GM12892 (cell line): ENCODE data around the gene KANSL1L.
A peak's percentile ranks its signal among the peaks of the same experiment; 100 is the strongest.

Experiments used
- DNase-seq: peaks from one replicate; pipeline ENCODE4 v3.0.0; 2011; ENCODE audit not compliant: insufficient read length
- FAIRE-seq: peaks from 2 replicates; lab custom pipeline; 2011; peaks lifted over from hg19 to GRCh38; lab: Jason Lieb, UNC
- POLR2A ChIP-seq: IDR thresholded peaks from 2 replicates; pipeline ENCODE4 v1.6.1; 2011; ENCODE audit warnings: low read depth, low read length, control low read depth
- POLR2AphosphoS5 ChIP-seq: IDR thresholded peaks from 2 replicates; pipeline ENCODE4 v1.6.1; 2011; ENCODE audit warnings: low read depth, low read length, control low read depth
- TAF1 ChIP-seq: IDR thresholded peaks from 2 replicates; pipeline ENCODE4 v1.6.1; 2011; ENCODE audit warnings: low read depth, mild to moderate bottlenecking, control low read depth, low read length, borderline replicate concordance

The KANSL1L gene

DNA sequence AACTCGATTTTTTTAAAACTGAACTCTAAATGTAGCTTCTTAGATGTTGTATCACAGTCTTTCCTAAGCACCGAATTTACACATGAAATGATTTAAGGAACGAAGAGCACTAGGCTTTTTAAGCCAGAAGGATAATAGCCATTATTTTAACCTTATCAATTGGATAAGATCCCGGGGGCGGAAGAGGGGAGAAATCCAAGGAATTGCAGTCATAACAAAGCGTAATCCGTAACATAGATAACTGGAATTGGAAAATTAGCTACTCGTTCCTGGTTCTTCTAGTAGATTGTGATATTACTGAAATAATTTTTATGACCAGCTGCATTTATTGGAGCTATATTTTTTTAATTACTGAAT lies 988 bp upstream of the KANSL1L start:
- TF ChIP-seq POLR2AphosphoS5 (no peak), TAF1 (no peak), POLR2A (no peak)
- DNase-seq (no peak), FAIRE-seq (no peak)

DNA sequence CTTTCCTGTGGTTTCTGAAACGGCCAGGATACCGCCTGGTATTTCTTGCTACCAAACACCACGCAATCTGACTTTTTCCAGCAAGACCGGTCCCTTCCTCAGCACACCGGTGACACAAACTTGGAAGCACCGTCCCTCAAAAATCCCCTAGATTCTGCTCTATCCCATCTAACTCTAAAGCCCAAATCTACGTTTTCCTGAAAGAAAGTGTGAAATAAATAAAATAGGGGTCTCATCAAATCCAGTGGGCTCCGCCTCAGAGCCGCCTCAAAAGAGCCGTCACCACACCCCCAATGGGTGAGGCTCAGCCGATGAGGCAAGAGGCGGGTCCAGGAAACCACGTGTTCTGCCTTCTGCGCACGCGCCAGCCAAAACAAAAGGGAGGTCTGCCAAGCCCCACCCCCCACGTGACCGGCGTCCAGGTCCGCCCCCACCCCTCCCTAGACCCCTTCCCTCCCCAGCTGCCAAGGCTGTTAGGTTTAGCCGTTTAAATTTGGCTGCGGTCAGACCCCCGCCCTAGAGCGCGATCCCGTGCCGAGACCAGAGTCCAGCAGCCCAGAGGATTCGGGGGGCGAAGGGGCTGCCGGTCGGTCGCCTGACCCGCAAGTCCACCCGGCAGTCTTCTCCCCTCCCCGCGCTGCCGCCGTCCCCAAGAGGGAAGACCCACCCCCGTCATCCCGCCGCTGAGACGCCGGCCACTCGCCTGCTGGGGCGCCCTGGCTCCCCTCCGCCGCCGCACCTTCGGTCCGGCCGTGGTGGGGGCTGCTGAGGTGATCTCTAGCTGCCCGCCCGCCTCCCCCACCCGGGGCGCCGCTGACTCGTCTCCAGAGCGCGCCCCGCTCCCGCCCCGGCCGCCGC lies 534 bp downstream of the KANSL1L start:
- TF ChIP-seq POLR2A: peak; percentile 63
- TF ChIP-seq POLR2AphosphoS5: 0 out of 2 replicates have a peak, but pooled peaks have one; percentile 47
- no peak for TF ChIP-seq TAF1
- FAIRE-seq: peak; percentile 96
- DNase-seq: peak; percentile 63

DNA sequence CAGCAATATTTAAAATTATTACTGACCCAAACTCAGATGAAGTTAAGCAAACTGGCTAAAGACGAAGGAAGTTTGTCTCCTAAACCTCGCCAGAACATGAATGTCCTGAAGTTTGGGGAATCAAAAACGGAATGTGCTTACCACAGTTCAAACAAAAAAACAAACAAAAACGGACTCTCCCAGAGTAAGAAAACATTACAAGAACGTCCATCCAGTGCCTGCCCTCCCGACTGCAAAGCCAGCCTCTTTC lies 1.1 kb downstream of the KANSL1L start:
- TF ChIP-seq POLR2A (no peak), POLR2AphosphoS5 (no peak), TAF1 (no peak)
- FAIRE-seq (no peak), DNase-seq (no peak)

DNA sequence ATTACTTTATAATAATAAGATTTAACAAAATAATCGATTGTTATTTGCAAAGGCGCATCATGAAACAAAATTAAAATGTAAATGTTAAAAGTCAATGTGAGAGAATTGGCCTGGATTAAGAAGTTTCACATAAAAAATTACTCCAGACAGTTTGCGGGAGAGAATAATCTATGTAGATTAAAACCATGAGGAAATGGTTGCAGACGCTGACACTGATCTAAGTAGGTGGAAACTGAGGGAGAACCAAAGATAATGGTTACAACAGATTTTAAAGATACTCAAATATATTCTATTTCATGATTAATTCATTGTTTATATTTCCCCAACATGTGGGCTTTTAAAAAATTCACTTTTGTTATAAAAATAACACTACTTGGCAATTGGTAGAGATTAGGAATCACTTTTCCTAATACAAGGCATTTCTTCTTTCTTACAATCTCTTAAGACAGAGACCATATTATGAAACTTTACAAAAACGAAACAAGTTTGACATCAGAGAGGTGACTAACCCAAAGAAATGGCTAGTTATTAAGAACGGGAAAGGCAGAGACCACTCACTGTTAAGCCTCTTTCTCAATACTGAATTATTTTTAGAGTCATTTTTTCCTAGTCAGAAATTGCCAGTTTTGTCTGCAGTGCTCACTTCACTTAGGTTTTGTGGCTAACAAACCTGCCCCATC lies 1.6 kb downstream of the KANSL1L start:
- TF ChIP-seq POLR2AphosphoS5: no peak
- TF ChIP-seq TAF1: no peak
- no peak for TF ChIP-seq POLR2A
- DNase-seq (no peak), FAIRE-seq (peak; percentile 68)

DNA sequence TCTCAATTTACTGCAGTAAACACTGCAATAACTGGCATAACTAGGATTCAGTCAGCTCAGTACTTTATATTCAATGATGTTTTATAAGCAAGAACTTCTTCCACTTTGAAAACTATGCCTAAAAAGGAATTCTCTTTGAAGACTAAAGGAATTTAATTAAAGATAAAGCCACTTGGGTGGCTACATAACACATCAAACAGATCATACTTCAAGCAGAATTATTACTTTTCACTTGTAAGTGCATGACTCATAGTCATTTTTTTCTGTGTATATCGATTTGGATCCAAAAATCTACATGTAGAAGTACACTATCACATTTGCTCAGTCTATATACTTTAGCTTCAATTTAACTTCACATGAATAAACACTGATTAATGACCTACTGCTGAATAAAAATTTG lies 4.0 kb downstream of the KANSL1L start:
- no peak for TF ChIP-seq TAF1
- no peak for TF ChIP-seq POLR2A
- no peak for TF ChIP-seq POLR2AphosphoS5
- DNase-seq (no peak), FAIRE-seq (no peak)

DNA sequence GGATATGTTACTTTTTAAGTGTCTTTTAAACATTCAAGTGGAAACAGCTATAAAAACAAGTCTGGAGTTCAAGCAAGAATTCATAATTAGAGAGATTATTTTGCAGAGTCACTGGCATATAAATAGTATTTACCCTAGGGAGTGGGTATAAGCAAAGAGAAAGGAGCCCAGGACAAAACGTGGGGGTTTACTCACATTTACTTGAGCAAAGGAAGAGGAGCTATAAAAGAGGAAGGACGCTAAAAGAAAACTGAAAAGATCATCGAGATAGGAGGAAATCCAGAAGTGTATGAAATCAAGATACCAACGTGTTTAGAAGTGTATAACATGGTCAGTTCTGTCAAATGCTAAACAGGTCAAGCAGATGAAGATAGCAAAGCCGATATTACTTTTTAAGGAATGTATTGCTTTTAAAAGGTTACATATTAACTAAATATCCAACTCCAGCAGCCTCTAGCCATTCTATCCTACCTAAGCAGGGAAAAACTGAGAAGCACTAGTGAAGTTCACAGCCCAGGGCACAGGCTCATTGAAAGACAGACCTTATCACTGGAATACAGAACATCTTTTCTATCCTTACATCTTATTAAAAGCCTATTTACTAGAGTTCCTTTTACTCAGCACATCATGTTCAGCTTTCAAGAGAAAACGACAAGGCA lies 8.6 kb downstream of the KANSL1L start:
- FAIRE-seq: no peak
- TF ChIP-seq TAF1: no peak
- TF ChIP-seq POLR2A: no peak
- TF ChIP-seq POLR2AphosphoS5: no peak
- no peak for DNase-seq

DNA sequence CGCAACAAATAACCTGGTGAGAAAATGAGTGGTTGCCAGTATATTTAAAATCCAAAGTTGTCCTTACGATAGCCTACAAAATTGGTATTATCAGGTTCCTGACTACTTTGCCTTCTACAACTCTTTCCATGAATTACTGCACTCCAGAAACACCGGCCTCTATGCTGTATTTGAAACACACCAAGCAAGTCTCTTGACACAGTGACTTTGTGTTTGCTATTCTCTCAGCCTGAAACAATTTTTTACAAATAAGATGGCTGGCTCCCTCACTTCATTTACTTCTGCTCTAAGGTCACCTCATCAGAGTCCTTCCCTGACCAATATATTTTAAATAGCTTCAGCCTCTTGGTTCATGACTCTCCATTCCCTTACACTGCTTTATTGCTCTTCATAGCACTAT lies 12.2 kb downstream of the KANSL1L start:
- no peak for DNase-seq
- TF ChIP-seq POLR2AphosphoS5: no peak
- FAIRE-seq: no peak

DNA sequence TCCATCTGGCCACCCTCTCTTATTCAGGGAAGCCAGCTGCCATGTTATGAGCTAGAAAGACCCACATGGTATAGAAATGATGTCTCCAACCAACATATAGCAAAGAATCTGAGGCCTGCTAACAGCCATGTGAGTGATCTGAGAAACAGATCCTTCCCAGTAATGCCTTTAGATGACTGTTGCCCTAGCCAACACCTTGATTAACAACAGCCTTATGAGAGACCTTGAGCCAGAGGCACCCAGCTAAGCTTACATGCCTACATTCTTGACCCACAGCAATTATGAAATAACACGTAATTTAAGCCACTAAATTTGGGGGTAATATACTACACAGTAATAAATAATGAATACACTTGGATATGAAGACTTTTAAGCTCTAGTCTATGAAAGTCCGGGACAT lies 13.0 kb downstream of the KANSL1L start:
- no peak for DNase-seq
- FAIRE-seq: no peak
- TF ChIP-seq TAF1 (no peak), POLR2AphosphoS5 (no peak), POLR2A (no peak)

DNA sequence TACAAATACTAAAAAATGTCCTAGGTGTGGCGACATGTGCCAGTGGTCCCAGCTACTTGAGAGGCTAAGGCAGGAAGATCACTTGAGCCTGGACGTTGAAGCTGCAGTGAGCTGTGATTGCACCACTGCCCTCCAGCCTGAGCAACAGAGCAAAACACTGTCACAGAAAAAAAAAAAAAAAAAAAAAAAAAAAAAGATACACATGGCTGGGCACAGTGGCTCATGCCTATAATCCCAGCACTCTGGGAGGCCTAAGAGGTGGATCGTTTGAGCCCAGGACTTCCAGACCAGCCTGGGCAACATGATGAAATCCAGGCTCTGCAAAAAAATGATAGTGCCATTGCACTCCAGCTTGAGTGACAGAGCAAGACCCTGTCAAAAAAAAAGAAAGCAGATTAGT lies 13.7 kb downstream of the KANSL1L start:
- FAIRE-seq: no peak
- TF ChIP-seq POLR2AphosphoS5 (no peak), POLR2A (no peak), TAF1 (no peak)
- DNase-seq: no peak

DNA sequence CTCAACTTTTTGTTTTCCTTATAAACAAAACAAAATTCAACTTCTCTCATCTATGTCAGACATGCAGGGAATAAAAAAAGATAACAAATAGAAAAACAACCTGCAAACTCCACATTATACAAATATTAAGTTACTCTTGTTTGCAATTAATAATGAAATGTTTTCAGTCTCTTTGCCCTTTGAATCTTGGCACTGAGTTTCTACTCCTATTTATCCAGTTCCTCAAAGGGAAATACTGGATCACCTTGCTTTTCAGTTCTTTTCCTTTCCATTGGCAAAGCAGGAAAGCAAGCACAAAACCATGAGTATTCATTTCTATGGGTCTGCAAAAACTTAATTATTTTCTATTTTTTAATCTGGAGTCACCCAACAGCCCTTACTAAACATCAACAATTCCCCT lies 23.6 kb downstream of the KANSL1L start:
- DNase-seq (no peak), FAIRE-seq (no peak)
- TF ChIP-seq POLR2AphosphoS5 (no peak), TAF1 (no peak), POLR2A (no peak)

DNA sequence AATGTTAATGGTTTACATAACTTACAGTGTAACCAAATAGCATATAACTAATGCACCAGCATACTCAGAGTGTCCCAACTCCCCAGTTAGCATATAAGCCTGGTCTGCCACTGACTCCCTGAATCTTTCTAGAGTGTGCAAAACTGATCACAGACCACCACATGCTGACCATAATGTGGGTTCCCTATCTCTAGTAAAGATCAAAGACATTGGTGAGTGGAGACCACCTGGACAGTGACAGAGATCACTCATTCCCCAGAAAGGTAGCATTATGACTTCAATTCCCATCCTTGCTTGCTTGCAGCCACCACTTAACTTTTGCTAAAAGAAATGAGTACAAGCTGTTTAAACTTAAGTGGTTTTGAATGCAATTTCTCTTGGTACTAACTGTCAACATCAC lies 39.0 kb downstream of the KANSL1L start:
- TF ChIP-seq POLR2AphosphoS5 (no peak), TAF1 (no peak), POLR2A (no peak)
- FAIRE-seq: no peak

DNA sequence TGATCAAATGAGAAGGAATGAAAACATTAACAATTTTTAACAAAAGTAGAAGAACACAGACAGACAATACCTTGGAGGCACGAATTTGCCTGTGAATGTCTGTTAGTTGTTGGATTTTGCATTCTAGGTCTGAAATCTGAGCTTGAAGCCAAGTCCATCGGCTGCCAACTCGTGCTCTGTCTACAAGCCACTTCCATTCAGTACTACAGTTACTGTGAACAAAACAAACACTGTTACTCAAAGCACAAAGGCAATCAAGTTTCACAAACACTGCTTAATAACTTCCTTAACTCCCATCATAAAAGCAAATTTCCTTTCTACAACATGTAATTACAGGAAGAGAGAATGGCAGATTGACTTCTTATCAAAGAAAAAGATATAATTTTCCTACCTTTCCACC lies 42.2 kb downstream of the KANSL1L start:
- DNase-seq (no peak), FAIRE-seq (no peak)
- TF ChIP-seq POLR2A (no peak), POLR2AphosphoS5 (no peak), TAF1 (no peak)

More for the DNA sequence above, 39.0 kb downstream of the KANSL1L start:
- DNase-seq: no peak
